Ishikawa (cell line): ENCODE results near the gene RBFOX1.

Source experiments
- CEBPB ChIP-seq: IDR thresholded peaks from 2 replicates; pipeline ENCODE4 v1.6.1; 2012
- EP300 ChIP-seq: IDR thresholded peaks from 2 replicates; pipeline ENCODE4 v1.6.1; 2012; ENCODE audit warnings: borderline replicate concordance
- FOXM1 ChIP-seq: IDR thresholded peaks from 2 replicates; pipeline ENCODE4 v1.6.1; 2012; ENCODE audit warnings: low read depth, borderline replicate concordance
- MAX ChIP-seq: IDR thresholded peaks from 2 replicates; pipeline ENCODE4 v1.6.1; 2012
- RAD21 ChIP-seq: IDR thresholded peaks from 2 replicates; pipeline ENCODE4 v1.6.1; 2012; ENCODE audit warnings: low read depth
- REST ChIP-seq: IDR thresholded peaks from 2 replicates; pipeline ENCODE4 v1.6.1; 2012; ENCODE audit warnings: low read depth, mild to moderate bottlenecking
- TAF1 ChIP-seq: IDR thresholded peaks from 2 replicates; pipeline ENCODE4 v1.6.1; 2012; ENCODE audit warnings: low read depth, mild to moderate bottlenecking
- TEAD4 ChIP-seq: IDR thresholded peaks from 2 replicates; pipeline ENCODE4 v1.6.1; 2012
- USF1 ChIP-seq: IDR thresholded peaks from 2 replicates; pipeline ENCODE4 v1.6.1; 2012
- YY1 ChIP-seq: IDR thresholded peaks from 2 replicates; pipeline ENCODE4 v1.6.1; 2012; ENCODE audit warnings: low read depth

GRCh38 chr16:7748522-7748921 is 415.9 kb downstream of the RBFOX1 start:
- TF ChIP-seq CEBPB (no peak), RAD21 (no peak), TAF1 (no peak), MAX (no peak), YY1 (no peak), EP300 (no peak), USF1 (no peak), FOXM1 (no peak), TEAD4 (no peak), REST (no peak)
